ENCODE measurements around the gene GOLGA6L10. TPM values are rescaled to one million over a fixed set of nuclear protein-coding genes. Genes with fewer than 3 reads are reported as not detected.
"Not testable (repeated sequence)": the region's sequence is repeated elsewhere in the genome, so short reads cannot be mapped to it uniquely, and the experiment has no call there.

GOLGA6L10 gene
- total RNA-seq, 2 experiments from 2014 or later = 0.96 to 1.4 TPM

DNA sequence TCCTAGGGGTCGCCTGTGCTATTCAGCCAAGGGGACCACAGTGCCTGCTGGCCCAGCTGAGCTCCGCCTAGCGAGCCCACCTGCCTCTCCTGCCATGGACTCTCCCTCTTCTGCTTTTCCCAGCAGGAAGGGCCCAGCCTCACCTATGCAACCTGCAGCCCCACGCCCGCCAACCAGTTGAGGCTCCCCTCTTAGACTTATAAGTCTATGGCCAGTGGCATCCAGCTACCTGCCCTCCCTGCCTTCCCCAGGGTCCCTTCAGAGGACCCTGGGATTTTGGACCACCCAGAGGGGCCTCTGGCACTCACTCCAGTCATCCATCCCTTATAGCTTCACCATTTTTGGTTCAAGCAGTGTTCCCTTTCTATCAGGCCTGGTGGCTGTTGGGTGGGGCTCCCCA, 12.2 kb downstream of the GOLGA6L10 start:
- H3K36me3 Mint-ChIP-seq (ENCODE audit: low read depth); H3K27ac Mint-ChIP-seq; DNase-seq; H3K4me3 Mint-ChIP-seq; H3K27me3 Mint-ChIP-seq (ENCODE audit: low read depth); H3K9me3 Mint-ChIP-seq; intact Hi-C loops (cut with micrococcal nuclease); CTCF ChIA-PET; H3K4me1 Mint-ChIP-seq (ENCODE audit: low read depth): not testable (repeated sequence)

GRCh38 chr15:82336180-82336647, 13.1 kb downstream of the GOLGA6L10 start:
- H3K27ac Mint-ChIP-seq; H3K9me3 Mint-ChIP-seq; H3K4me1 Mint-ChIP-seq (ENCODE audit: low read depth); H3K27me3 Mint-ChIP-seq (ENCODE audit: low read depth); DNase-seq; H3K4me3 Mint-ChIP-seq; CTCF ChIA-PET; H3K36me3 Mint-ChIP-seq (ENCODE audit: low read depth); intact Hi-C loops (cut with micrococcal nuclease): not testable (repeated sequence)

GRCh38 chr15:82335006-82335405, 14.3 kb downstream of the GOLGA6L10 start:
- H3K4me3 Mint-ChIP-seq; H3K27me3 Mint-ChIP-seq (ENCODE audit: low read depth); DNase-seq; H3K27ac Mint-ChIP-seq; intact Hi-C loops (cut with micrococcal nuclease); H3K9me3 Mint-ChIP-seq; H3K36me3 Mint-ChIP-seq (ENCODE audit: low read depth); CTCF ChIA-PET; H3K4me1 Mint-ChIP-seq (ENCODE audit: low read depth): not testable (repeated sequence)

- CTCF ChIA-PET; H3K36me3 Mint-ChIP-seq (ENCODE audit: low read depth); intact Hi-C loops (cut with micrococcal nuclease); H3K27me3 Mint-ChIP-seq (ENCODE audit: low read depth); H3K27ac Mint-ChIP-seq; DNase-seq; H3K4me1 Mint-ChIP-seq (ENCODE audit: low read depth); H3K4me3 Mint-ChIP-seq; H3K9me3 Mint-ChIP-seq: not testable (repeated sequence)
Observed at GRCh38 chr15:82334554-82334932, 14.7 kb downstream of the GOLGA6L10 start.

DNA sequence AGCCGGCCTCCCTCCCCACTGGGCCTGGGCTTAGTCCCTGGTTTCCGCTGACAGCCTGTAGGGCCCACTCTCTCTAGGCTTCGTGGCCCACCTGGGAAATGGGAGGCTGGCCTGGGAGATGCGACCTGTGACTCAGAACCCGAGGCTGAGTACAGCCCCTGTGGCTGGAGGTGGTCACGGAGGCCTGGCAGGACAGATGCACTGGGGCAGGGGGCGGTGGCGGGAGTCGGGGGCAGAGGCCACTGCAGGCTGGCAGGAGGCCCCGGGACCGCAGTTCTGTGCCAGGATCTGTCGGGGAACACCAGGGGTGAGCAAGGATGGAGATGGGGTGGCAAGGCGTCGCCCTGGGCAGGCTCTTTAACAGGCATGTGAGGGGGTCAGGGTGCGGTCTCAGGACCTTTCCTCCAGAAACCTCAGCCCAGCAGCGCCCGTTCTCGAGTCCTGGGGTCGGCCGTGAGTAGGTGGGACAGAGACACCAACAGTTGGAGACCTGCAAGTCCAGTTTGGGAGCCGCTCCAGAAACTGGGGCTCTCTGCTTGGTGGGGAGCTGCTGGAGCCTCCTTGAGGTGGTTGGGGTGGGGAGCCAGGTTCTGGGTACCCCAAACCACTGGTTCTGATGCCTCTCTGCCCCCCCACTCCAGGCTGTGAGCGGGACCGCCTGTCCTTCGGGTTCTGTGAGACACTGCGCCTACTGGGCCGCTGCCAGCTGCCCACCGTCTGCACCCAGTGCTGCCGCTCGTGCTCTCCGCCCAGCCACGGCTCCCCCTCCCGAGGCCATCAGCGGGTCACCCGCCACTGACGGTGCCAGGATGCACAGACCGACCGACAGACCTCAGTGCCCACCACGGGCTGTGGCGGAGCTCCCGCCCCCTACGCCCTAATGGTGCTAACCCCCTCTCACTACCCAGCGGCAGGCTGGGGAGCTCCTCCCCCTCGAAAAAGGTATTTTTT, 15.4 kb downstream of the GOLGA6L10 start:
- H3K9me3 Mint-ChIP-seq; H3K27me3 Mint-ChIP-seq (ENCODE audit: low read depth); DNase-seq; CTCF ChIA-PET; H3K4me3 Mint-ChIP-seq; intact Hi-C loops (cut with micrococcal nuclease); H3K36me3 Mint-ChIP-seq (ENCODE audit: low read depth); H3K4me1 Mint-ChIP-seq (ENCODE audit: low read depth); H3K27ac Mint-ChIP-seq: not testable (repeated sequence)

DNA sequence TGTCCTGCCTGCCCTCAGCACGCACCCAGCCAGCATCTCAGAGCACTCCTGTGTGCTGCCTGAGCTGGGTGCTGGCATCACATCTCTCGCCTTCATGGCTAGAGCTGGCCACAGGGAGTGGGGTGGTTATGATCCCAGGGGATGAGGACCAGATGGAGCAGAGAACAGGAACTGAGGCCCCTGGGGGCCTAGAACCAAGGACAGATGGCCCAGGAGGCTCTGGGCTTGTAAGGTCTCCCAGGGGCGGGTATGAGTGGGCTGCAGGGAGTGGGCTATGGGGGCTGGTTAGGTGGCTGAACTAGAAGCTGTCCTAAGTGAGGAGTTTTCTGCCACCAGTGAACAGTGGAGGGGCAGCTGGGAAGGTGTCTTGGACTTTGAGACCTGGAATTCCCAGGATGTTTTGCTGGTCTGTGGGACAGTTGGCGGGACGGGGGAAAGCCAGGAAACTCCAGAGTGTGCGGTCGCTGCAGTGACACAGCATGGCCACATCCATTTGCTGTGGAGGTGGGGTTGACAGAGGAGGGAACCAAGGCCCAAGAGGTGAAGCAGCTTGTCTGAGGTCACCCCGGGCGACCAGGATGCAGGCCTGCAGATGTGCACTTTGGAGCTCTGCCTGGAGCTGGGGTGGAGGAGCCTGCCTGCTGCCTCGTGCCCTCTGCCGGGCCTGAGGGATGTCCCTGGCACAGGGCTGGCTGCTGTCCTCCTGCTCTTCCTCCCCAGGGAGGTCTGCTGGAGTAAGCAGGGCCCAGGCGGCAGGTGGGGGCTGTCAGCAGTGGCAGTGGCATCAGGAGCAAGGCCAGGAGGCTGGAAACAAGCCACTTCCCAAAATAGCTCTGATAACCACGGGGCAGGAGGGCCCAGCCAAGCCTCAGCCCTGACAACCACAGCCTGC, 16.3 kb downstream of the GOLGA6L10 start:
- CTCF ChIA-PET; H3K27ac Mint-ChIP-seq; H3K4me1 Mint-ChIP-seq (ENCODE audit: low read depth); DNase-seq; H3K27me3 Mint-ChIP-seq (ENCODE audit: low read depth); H3K9me3 Mint-ChIP-seq; intact Hi-C loops (cut with micrococcal nuclease); H3K4me3 Mint-ChIP-seq; H3K36me3 Mint-ChIP-seq (ENCODE audit: low read depth): not testable (repeated sequence)

DNA sequence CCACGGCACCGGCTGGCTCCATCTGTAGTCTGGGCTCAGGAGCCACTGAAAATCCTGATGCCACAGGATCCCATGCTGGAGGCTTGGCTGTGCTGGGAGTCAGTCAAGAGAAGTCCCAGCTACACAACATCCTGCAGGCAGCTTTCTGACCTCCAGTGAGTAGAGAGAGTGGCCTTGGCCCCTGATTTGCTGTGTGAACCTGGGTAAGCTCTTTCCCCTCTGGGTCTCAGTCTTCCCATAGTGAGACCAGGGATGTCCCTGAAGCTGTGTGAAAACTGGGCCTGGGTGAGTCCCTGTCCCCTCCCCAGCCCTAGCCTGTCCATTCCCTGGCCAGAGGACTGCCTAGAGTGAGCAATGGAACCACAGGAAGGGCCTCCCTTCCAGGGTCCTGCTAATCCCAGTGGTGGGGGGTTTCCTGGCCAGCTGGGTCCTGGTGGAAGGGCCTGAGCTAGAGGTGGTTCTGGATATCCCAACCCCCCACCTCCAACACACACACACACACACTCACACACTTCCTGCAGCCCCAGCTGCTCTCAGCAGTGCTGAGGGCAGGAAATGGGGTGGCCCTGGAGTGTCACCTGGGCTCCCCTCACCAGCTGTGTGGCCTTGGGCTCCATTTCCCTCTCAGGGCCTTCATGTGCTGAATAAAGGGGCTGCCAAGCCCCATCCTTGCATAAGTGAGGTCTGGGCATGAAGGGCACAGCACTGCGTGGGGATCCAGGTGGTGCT, 17.5 kb downstream of the GOLGA6L10 start:
- H3K9me3 Mint-ChIP-seq; intact Hi-C loops (cut with micrococcal nuclease); CTCF ChIA-PET; H3K27ac Mint-ChIP-seq; H3K36me3 Mint-ChIP-seq (ENCODE audit: low read depth); H3K4me1 Mint-ChIP-seq (ENCODE audit: low read depth); H3K4me3 Mint-ChIP-seq; H3K27me3 Mint-ChIP-seq (ENCODE audit: low read depth): not testable (repeated sequence)
- peak; percentile 30 for DNase-seq

DNA sequence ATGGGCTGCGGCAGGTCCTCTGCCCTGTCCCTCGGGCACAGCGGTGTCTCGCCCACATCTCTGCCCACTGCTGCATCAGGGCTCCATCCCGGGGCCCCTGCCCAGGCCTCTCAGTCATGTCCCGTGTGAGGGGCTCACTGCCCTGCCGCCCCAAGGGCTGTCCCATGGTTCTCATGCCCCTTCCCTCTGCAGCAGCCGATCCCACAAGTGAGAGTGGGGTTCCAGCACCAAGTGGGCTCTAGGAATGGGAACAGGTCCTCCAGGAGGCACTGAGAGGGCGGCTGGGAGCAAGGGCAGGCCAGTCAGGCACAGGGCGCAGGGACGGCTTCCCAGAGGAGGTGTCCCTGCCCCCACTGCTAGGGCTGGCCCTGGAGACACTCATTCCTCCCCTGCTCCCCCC, 18.4 kb downstream of the GOLGA6L10 start:
- DNase-seq; H3K36me3 Mint-ChIP-seq (ENCODE audit: low read depth); H3K9me3 Mint-ChIP-seq; intact Hi-C loops (cut with micrococcal nuclease); H3K4me1 Mint-ChIP-seq (ENCODE audit: low read depth); CTCF ChIA-PET; H3K4me3 Mint-ChIP-seq; H3K27me3 Mint-ChIP-seq (ENCODE audit: low read depth); H3K27ac Mint-ChIP-seq: not testable (repeated sequence)

- H3K36me3 Mint-ChIP-seq (ENCODE audit: low read depth); H3K4me1 Mint-ChIP-seq (ENCODE audit: low read depth); intact Hi-C loops (cut with micrococcal nuclease); H3K4me3 Mint-ChIP-seq; CTCF ChIA-PET; H3K27me3 Mint-ChIP-seq (ENCODE audit: low read depth); H3K27ac Mint-ChIP-seq; H3K9me3 Mint-ChIP-seq; DNase-seq: not testable (repeated sequence)
Observed at GRCh38 chr15:82329039-82329438, 20.2 kb downstream of the GOLGA6L10 start.

- CTCF ChIA-PET; intact Hi-C loops (cut with micrococcal nuclease); H3K9me3 Mint-ChIP-seq; H3K4me3 Mint-ChIP-seq; H3K27me3 Mint-ChIP-seq (ENCODE audit: low read depth); DNase-seq; H3K27ac Mint-ChIP-seq; H3K36me3 Mint-ChIP-seq (ENCODE audit: low read depth); H3K4me1 Mint-ChIP-seq (ENCODE audit: low read depth): not testable (repeated sequence)
Observed at GRCh38 chr15:82327372-82327771, 21.9 kb downstream of the GOLGA6L10 start.

- H3K4me3 Mint-ChIP-seq; DNase-seq; H3K27ac Mint-ChIP-seq; H3K36me3 Mint-ChIP-seq (ENCODE audit: low read depth); intact Hi-C loops (cut with micrococcal nuclease); CTCF ChIA-PET; H3K9me3 Mint-ChIP-seq; H3K27me3 Mint-ChIP-seq (ENCODE audit: low read depth); H3K4me1 Mint-ChIP-seq (ENCODE audit: low read depth): not testable (repeated sequence)
Observed at GRCh38 chr15:82326896-82327295, 22.4 kb downstream of the GOLGA6L10 start.

- CTCF ChIA-PET; H3K9me3 Mint-ChIP-seq; H3K36me3 Mint-ChIP-seq (ENCODE audit: low read depth); H3K4me3 Mint-ChIP-seq; H3K4me1 Mint-ChIP-seq (ENCODE audit: low read depth); DNase-seq; intact Hi-C loops (cut with micrococcal nuclease); H3K27me3 Mint-ChIP-seq (ENCODE audit: low read depth); H3K27ac Mint-ChIP-seq: not testable (repeated sequence)
Observed at GRCh38 chr15:82325646-82326045, 23.6 kb downstream of the GOLGA6L10 start.
